Ectodermal cell (in vitro differentiated cells): Measurements from ENCODE around the gene S100A6. TPM values are rescaled to one million over a fixed set of nuclear protein-coding genes. Genes with fewer than 3 reads are reported as not detected.
"Not testable (repeated sequence)": the region's sequence is repeated elsewhere in the genome, so short reads cannot be mapped to it uniquely, and the experiment has no call there.

Experiments used
- H3K27ac ChIP-seq: 2 replicates; pipeline ENCODE4 v1.7.0; 2013; ENCODE audit warnings: mild to moderate bottlenecking, low read depth, low read length; ENCODE audit not compliant: insufficient read depth, poor library complexity, severe bottlenecking
- H3K27me3 ChIP-seq: 2 replicates; pipeline ENCODE4 v1.7.0; 2013; ENCODE audit warnings: mild to moderate bottlenecking, low read length; ENCODE audit not compliant: insufficient read depth, control insufficient read depth, poor library complexity, severe bottlenecking
- H3K36me3 ChIP-seq: one replicate; pipeline ENCODE4 v1.7.0; 2013; ENCODE audit warnings: low read length; ENCODE audit not compliant: control insufficient read depth, insufficient read depth
- H3K4me1 ChIP-seq: one replicate; pipeline ENCODE4 v1.7.0; 2013; ENCODE audit warnings: low read length; ENCODE audit not compliant: control insufficient read depth, insufficient read depth
- H3K4me3 ChIP-seq: 2 replicates; pipeline ENCODE4 v1.7.0; 2013; ENCODE audit warnings: low read depth, low read length, control low read depth; ENCODE audit not compliant: insufficient read depth
- H3K9me3 ChIP-seq: 2 replicates; pipeline ENCODE4 v1.7.0; 2013; ENCODE audit warnings: mild to moderate bottlenecking, low read length, moderate library complexity; ENCODE audit not compliant: control insufficient read depth
- WGBS, 2 experiments: methylation state at CpG; one replicate each; pipeline ENCODE4 v1.1.7; 2013; ENCODE audit warnings: missing lambda C conversion rate in 2 of 2; 5-methylcytosine and 5-hydroxymethylcytosine counted together
- polyA plus RNA-seq, 4 experiments: library from polyadenylated mRNA; stranded (reverse); fragments of 50-300 nt; gene quantifications; one replicate each; pipeline ENCODE4 v1.2.3, GENCODE V29; 2013

S100A6 gene
- 18.3 TPM for polyA plus RNA-seq (2013, experiment 1 of 4)
- 15.7 TPM for polyA plus RNA-seq (2013, experiment 2 of 4)
- polyA plus RNA-seq (2013, experiment 3 of 4): 23.8 TPM
- 24.5 TPM for polyA plus RNA-seq (2013, experiment 4 of 4)

GRCh38 chr1:153535242-153536011, at the start of gene S100A6:
TSS of gene S100A6 (minus strand) at chr1:153535991. CDS start at chr1:153535339, 652 bp downstream.
- H3K4me1 ChIP-seq: peaks cover 18% of the 10 kb centered on the region
- WGBS, 2 experiments: 68 to 70% methylated on average over 18 of the region's 18 CpGs
- H3K4me3 ChIP-seq: peak within 1 kb of the TSS; percentile 10
- no peaks in the 10 kb centered on the region for H3K36me3 ChIP-seq
- H3K27ac ChIP-seq: no peak within 1 kb of the TSS
- peaks cover 4% of the 10 kb centered on the region for H3K27me3 ChIP-seq
- H3K9me3 ChIP-seq: no peaks in the 10 kb centered on the region

GRCh38 chr1:153585006-153585405, 49.2 kb upstream of the S100A6 start:
- 88 to 96% methylated on average over 1 of the region's 1 CpG for WGBS, 2 experiments
- Histone ChIP-seq H3K36me3 (no peaks in the 10 kb centered on the region), H3K27me3 (no peaks in the 10 kb centered on the region), H3K9me3 (no peaks in the 10 kb centered on the region), H3K4me3 (no peak overlapping the region), H3K27ac (no peak overlapping the region), H3K4me1 (peaks cover 7% of the 10 kb centered on the region)

- Histone ChIP-seq H3K4me3 (no peak overlapping the region), H3K9me3 (no peaks in the 10 kb centered on the region), H3K36me3 (no peaks in the 10 kb centered on the region), H3K27me3 (no peaks in the 10 kb centered on the region), H3K4me1 (peaks cover 13% of the 10 kb centered on the region), H3K27ac (no peak overlapping the region)
- 84 to 92% methylated on average over 2 of the region's 2 CpGs for WGBS, 2 experiments
These were observed 48.2 kb upstream of the S100A6 start for GRCh38 chr1:153583976-153584375.

DNA sequence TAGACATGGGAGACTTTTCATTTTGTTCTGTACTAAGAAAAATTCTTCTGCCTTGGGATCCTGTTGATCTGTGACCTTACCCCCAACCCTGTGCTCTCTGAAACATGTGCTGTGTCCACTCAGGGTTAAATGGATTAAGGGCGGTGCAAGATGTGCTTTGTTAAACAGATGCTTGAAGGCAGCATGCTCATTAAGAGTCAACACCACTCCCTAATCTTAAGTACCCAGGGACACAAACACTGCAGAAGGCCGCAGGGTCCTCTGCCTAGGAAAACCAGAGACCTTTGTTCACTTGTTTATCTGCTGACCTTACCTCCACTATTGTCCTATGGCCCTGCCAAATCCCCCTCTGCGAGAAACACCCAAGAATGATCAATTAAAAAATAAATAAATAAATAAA, 47.7 kb upstream of the S100A6 start:
- 26 to 56% methylated on average over 1 of the region's 3 CpGs for WGBS, 2 experiments
- H3K36me3 ChIP-seq, H3K9me3 ChIP-seq, H3K4me3 ChIP-seq, H3K27me3 ChIP-seq, H3K27ac ChIP-seq: not testable (repeated sequence)
- peaks cover 17% of the 10 kb centered on the region for H3K4me1 ChIP-seq

DNA sequence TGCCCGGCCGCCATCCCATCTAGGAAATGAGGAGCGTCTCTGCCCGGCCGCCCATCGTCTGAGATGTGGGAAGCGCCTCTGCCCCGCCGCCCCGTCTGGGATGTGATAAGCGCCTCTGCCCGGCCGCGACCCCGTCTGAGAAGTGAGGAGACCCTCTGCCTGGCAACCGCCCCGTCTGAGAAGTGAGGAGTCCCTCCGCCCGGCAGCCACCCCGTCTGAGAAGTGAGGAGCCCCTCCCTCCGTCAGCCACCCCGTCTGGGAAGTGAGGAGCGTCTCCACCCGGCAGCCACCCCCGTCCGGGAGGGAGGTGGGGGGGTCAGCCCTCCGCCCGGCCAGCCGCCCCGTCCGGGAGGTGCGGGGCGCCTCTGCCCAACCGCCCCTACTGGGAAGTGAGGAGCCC, 47.0 kb upstream of the S100A6 start:
- H3K36me3 ChIP-seq, H3K27me3 ChIP-seq, H3K27ac ChIP-seq, H3K9me3 ChIP-seq, H3K4me3 ChIP-seq: not testable (repeated sequence)
- H3K4me1 ChIP-seq: peaks cover 23% of the 10 kb centered on the region
- WGBS, 2 experiments: 95% methylated on average over 34 of the region's 34 CpGs

DNA sequence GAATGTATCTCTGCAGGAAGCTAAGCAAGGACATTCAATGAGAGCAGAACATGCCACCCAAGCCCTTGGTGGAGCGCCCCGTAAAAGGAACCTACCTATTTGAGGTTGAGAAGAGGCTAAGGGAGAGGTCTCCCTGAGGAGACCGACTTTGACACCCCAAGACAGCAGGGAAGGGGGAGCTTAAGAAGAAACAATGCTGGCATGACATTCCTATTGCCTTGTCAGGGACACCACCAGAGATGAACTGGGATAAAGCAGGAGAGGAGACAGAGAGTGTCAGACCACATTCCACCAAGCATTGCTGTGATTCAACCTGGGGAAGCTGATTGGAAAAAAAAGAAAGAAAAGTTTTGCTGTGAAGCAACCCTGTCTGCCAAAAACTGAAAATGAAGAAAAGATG, 43.1 kb upstream of the S100A6 start:
- H3K36me3 ChIP-seq: no peaks in the 10 kb centered on the region
- H3K9me3 ChIP-seq: no peaks in the 10 kb centered on the region
- H3K27ac ChIP-seq: peak overlapping the region; percentile 67
- no peaks in the 10 kb centered on the region for H3K27me3 ChIP-seq
- WGBS, 2 experiments: 73 to 74% methylated on average over 3 of the region's 3 CpGs
- H3K4me1 ChIP-seq: peaks cover 17% of the 10 kb centered on the region
- no peak overlapping the region for H3K4me3 ChIP-seq

DNA sequence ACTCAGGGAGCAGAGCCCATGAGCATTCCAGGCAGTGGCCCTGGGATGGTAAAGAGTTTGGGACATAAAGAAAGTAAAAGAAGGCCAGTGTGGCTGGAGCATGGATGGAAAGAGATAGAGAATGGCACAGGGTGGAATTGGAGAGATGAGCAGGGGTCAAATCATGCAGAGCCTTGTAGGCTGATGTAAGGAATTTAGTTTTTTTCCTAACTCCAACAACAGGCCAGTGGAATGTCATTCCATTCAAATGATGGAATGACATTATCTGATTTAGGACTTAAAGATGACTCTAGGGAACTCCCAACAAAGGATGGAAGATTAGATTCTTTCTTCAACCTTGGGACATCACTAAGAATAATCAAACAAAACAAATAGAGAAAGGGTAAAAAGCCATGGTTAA, 42.7 kb upstream of the S100A6 start:
- Histone ChIP-seq H3K27me3 (no peaks in the 10 kb centered on the region), H3K4me3 (no peak overlapping the region), H3K9me3 (no peaks in the 10 kb centered on the region), H3K36me3 (no peaks in the 10 kb centered on the region), H3K4me1 (peaks cover 16% of the 10 kb centered on the region), H3K27ac (peak overlapping the region; percentile 67)

- no peak overlapping the region for H3K27ac ChIP-seq
- peaks cover 16% of the 10 kb centered on the region for H3K4me1 ChIP-seq
- H3K9me3 ChIP-seq: no peaks in the 10 kb centered on the region
- H3K27me3 ChIP-seq: no peaks in the 10 kb centered on the region
- WGBS, 2 experiments: 72 to 79% methylated on average over 9 of the region's 9 CpGs
- no peak overlapping the region for H3K4me3 ChIP-seq
- no peaks in the 10 kb centered on the region for H3K36me3 ChIP-seq
These were observed 41.8 kb upstream of the S100A6 start for GRCh38 chr1:153577624-153578051.

DNA sequence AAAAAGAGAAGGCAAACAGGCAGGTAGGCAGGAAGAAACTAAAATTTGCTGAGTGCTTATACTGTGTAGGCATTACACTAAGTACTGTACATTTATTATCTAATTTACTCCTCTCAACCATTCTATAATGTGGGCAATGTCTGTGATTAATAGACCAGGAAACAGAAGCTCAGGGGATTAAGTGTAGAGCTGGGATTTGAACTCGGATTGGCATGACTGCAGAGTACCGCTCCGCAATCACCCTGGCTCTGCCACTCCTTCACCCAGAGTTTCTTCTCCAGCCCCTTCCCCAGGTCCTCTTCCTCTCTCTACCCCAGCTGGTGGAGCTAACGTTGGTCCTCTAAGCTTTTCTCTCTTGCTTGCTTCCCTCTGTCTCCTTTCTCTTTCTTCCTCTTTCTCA, 41.3 kb upstream of the S100A6 start:
- Histone ChIP-seq H3K4me3 (no peak overlapping the region), H3K4me1 (peaks cover 16% of the 10 kb centered on the region), H3K27me3 (no peaks in the 10 kb centered on the region), H3K9me3 (no peaks in the 10 kb centered on the region), H3K36me3 (no peaks in the 10 kb centered on the region), H3K27ac (no peak overlapping the region)
- WGBS, 2 experiments: 79 to 87% methylated on average over 4 of the region's 4 CpGs

- H3K27me3 ChIP-seq, H3K4me3 ChIP-seq, H3K27ac ChIP-seq, H3K9me3 ChIP-seq, H3K36me3 ChIP-seq: not testable (repeated sequence)
- 90 to 96% methylated on average over 6 of the region's 10 CpGs for WGBS, 2 experiments
- peaks cover 16% of the 10 kb centered on the region for H3K4me1 ChIP-seq
These were observed 39.7 kb upstream of the S100A6 start for GRCh38 chr1:153575497-153575896.
